ENCODE results near the gene INIP. TPM values are rescaled to one million over a fixed set of nuclear protein-coding genes. Genes with fewer than 3 reads are reported as not detected.
A peak's percentile ranks its signal among the peaks of the same experiment; 100 is the strongest.
"Not testable (repeated sequence)": the region's sequence is repeated elsewhere in the genome, so short reads cannot be mapped to it uniquely, and the experiment has no call there.

INIP gene
- total RNA-seq, 1 donor from 2014 or later = 7.3 TPM

DNA sequence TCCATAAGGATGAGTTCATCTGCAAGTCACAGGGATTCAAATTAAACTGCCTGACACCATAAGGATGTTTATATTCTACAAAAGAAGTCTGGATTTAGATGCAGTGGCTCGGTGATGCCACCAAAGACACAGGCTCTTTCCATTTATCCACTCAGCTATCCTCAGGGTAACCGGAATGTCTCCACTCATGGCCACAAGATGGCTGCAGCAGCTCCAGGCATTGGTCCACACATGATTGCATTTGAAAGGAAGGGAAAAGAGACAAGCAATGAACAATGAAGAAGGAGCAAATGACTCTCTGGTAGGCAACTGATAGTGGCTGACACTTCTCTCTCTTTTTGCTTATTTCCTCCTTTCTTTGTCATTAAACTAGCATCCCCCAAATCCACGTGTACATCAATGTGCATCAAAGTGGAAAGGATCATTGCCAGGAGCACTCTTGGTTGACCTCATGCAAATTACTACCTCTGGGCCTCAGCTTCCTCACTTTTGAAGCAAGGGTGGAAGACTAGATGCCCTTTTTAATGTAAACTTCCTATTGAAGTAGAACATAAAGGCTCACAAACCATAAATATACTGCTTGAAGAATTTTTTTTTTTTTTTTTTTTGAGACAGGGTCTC, 25.4 kb upstream of the INIP start:
- ATAC-seq (peak; percentile 36), DNase-seq (ENCODE audit: low spot score) (no peak)

DNA sequence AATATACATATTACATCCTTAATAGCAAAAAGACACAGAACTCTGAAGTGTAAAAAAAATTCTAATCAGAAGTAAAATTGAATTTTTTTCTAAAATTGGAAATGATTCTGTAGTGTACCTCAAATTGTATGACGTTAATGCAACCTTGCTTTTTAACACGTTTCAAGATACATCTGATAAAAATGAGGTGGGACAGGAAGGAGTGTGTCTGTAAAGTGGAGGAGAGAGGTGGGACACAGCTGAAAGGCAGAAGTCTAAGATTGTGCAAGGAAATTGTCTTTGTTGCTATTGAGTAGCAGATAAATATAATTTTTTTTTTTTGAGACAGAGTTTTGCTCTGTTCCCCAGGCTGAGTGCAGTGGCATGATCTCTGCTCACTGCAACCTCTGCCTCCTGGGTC, 17.0 kb upstream of the INIP start:
- no peak for DNase-seq (ENCODE audit: low spot score)
- no peak for ATAC-seq

DNA sequence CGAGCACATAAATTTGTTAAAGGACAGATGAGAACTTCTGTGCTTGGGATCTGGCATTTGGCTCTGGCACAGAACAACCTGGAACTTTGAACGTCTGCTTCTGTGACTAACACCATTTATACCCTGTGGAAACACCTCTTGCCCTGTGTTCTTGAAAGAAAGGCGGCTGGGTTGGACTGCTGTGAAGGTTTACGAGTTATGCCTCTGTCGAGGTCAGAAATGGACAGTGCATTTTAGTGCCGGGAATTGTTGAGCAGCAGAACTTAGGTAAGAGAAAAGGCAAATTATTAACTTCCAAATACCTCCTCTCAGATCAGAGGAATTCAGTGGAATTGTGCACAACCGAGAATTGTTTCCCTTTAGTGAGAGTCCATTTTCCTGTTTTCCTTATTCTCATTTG, 14.1 kb upstream of the INIP start:
- ATAC-seq (peak; percentile 85), DNase-seq (ENCODE audit: low spot score) (peak; percentile 74)

- no peak for DNase-seq (ENCODE audit: low spot score)
- no peak for ATAC-seq
Observed at GRCh38 chr9:112728401-112728800, 10.5 kb upstream of the INIP start.

GRCh38 chr9:112726428-112726827, 8.5 kb upstream of the INIP start:
- no peak for DNase-seq (ENCODE audit: low spot score)
- ATAC-seq = no peak

GRCh38 chr9:112725961-112726360, 8.0 kb upstream of the INIP start:
- no peak for ATAC-seq
- no peak for DNase-seq (ENCODE audit: low spot score)

DNA sequence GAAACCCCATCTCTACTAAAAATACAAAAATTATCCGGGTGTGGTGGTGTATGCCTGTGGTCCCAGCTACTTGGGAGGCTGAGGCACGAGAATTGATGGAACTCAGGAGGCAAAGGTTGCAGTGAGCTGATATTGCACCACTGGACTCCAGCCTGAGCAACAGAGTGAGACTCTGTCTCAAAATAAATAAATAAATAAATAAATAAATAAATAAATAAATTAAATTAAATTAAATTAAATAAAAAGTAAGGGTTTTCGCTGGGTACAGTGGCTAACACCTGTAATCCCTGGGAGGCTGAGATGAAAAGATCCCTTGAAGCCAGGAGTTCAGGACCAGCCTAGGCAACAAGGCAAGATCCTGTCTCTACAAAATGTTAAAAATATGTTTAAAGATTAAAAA, 4.8 kb upstream of the INIP start:
- ATAC-seq; DNase-seq (ENCODE audit: low spot score): not testable (repeated sequence)

DNA sequence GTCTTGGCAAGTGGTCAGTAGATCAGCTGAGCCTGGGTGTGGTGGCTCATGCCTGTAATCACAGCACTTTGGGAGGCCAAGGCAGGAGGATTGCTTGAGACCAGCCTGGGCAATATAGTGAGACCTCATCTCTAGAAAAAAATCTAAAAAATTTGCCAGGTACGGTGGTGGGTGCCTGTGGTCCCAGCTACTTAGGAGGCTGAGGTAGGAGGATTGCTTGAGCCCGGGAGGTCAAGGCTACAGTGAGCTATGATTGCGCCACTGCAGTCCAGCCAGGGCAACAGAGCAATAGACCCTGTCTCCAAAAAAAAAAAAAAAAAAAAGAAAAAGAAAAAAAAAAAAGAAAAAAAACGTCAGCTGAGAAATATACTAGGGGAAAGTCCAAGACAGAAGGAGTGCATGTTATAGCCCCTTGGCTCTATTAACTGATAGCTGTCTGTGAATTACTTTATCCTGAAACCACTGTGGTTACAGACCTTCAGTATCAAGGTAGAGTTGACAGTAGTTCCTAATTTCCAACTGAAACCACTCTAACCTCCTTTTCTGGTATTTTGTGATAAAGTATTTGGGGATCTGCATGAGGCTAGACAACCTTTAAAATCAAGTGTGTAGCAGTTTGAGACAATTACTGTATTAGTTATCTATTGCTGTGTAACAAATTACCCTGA, 2.3 kb upstream of the INIP start:
- ATAC-seq (no peak), DNase-seq (ENCODE audit: low spot score) (no peak)

DNA sequence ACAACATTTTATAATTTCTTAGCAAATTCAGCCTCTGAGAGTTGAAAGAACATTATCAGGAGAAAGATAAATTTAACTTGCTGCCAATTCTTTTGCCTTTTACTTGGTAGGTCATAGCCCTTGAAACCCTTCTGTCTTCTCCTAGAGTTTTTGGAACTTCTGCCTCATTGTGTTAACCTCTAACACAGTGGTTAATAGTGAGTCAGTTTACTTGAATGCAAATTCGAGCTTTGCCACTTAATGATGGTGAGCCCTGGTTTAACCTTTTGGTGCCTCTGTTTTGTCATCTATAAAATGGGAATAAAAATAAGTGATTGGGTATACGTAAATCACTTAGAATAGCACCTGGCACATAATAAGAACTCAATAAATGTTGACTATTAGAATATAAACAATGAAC, 1.8 kb upstream of the INIP start:
- no peak for ATAC-seq

GRCh38 chr9:112719241-112719691, 1.3 kb upstream of the INIP start:
- no peak for DNase-seq (ENCODE audit: low spot score)

More for the DNA sequence above, 1.8 kb upstream of the INIP start:
- DNase-seq (ENCODE audit: low spot score) = no peak

GRCh38 chr9:112712678-112713077, 5.2 kb downstream of the INIP start:
- DNase-seq (ENCODE audit: low spot score) (no peak), ATAC-seq (no peak)

More at GRCh38 chr9:112719241-112719691, 1.3 kb upstream of the INIP start:
- ATAC-seq = no peak

DNA sequence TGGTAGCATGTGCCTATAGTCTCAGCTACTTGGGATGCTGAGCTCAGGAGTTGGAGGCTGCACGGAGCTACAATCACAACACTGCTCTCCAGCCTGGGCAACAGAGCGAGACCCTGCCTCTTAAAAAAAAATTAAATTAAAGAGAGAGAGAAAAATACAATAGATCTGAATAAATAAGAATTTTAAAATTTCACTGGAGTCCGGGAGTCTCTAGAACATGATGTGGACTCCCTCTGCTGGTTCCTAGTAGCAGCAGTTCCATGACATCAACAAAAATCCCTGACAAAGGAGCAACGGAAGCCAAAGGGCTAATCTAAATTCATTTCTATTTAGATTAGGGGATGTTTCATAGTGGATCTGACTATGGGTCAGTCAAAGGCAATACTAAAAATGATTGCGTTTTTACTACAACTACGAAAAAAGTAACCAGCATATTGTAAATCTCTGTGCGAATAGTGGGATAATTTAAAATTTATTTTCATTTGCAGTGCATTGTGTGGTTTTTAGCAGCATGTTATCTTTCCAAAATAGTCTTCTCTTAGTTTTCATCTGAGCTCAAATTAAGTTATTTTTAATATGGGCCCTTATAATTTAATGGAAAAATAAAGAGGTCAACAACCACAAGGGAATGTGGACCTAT, 6.7 kb downstream of the INIP start:
- ATAC-seq (peak; percentile 81), DNase-seq (ENCODE audit: low spot score) (no peak)

- ATAC-seq = peak; percentile 99
- peak; percentile 51 for DNase-seq (ENCODE audit: low spot score)
Observed at GRCh38 chr9:112705768-112706427, 12.0 kb downstream of the INIP start.

DNA sequence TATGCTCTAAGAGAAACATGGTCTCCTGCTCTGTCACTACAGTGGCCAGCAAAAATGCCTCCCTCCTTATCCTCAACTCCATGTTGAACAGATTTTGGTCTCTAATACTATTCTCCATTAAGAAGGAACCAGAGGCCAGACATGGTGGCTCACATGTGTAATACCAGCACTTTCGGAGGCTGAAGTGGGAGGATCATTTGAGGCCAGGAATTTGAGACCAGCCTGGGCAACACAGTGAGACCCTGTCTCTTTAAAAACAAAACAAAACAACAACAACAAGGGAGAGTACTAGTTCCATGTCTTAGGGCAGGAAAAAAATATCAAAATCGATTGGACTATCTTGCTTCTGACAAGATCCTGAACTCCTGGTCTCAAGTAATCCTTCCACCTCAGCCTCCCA, 14.6 kb downstream of the INIP start:
- DNase-seq (ENCODE audit: low spot score) (no peak), ATAC-seq (no peak)

DNA sequence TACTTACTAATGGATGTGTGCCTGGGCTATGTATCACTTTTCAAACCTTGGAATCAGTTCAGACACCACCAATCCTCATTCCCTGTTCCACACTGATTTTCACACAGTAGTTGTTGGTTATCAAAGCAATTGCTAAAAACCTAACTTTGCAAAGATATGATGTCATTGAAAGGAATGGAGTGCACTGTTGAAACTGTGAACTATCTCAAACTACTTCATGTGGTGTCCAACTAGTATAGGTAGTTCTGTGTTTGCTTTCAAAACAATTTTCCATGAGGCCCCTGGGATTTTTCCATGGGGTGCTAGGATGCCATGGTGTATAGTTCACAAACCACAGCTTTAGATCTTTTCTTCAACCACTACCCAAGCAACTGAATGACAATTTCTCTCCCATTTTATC, 17.8 kb downstream of the INIP start:
- ATAC-seq (no peak), DNase-seq (ENCODE audit: low spot score) (no peak)

- ATAC-seq (no peak), DNase-seq (ENCODE audit: low spot score) (no peak)
Observed at GRCh38 chr9:112699230-112699629, 18.7 kb downstream of the INIP start.

- no peak for ATAC-seq
- DNase-seq (ENCODE audit: low spot score) = no peak
Observed at GRCh38 chr9:112696461-112696860, 21.5 kb downstream of the INIP start.

- DNase-seq (ENCODE audit: low spot score) (no peak), ATAC-seq (no peak)
Observed at GRCh38 chr9:112694706-112695555, 23.0 kb downstream of the INIP start.

- ATAC-seq = no peak
- DNase-seq (ENCODE audit: low spot score) = no peak
Observed at GRCh38 chr9:112689161-112689740, 28.7 kb downstream of the INIP start.

GRCh38 chr9:112680731-112681402, 37.0 kb downstream of the INIP start:
- DNase-seq (ENCODE audit: low spot score) (no peak), ATAC-seq (no peak)

Data from left lobe of liver (tissue), 2 donors.